Skin epidermis (tissue), 12 donors: ENCODE data around the gene TPH2.

ENCODE experiments used
- H3K27ac ChIP-seq, 21 experiments: fragments of 200-600 bp; sonication (generic) in 11 of 21; one replicate each; pipeline ENCODE4 v1.5.0; 2020; ENCODE audit warnings: mild to moderate bottlenecking in 3 of 21, inconsistent platforms in 2 of 21, moderate library complexity in 2 of 21
- H3K4me3 ChIP-seq, 7 experiments: fragments of 200-600 bp; sonication (generic) in 2 of 7; one replicate each; pipeline ENCODE4 v1.5.0; 2020; ENCODE audit warnings: inconsistent platforms in 2 of 7, mild to moderate bottlenecking in 2 of 7, moderate library complexity in 1 of 7

TPH2 gene

GRCh38 chr12:72025524-72025923, 86.9 kb downstream of the TPH2 start:
- peak overlapping the region in 1 of 21 experiments; percentile 9 for H3K27ac ChIP-seq
- H3K4me3 ChIP-seq: no peak overlapping the region

GRCh38 chr12:72028966-72029365, 90.3 kb downstream of the TPH2 start:
- no peak overlapping the region for H3K4me3 ChIP-seq
- H3K27ac ChIP-seq: no peak overlapping the region

DNA sequence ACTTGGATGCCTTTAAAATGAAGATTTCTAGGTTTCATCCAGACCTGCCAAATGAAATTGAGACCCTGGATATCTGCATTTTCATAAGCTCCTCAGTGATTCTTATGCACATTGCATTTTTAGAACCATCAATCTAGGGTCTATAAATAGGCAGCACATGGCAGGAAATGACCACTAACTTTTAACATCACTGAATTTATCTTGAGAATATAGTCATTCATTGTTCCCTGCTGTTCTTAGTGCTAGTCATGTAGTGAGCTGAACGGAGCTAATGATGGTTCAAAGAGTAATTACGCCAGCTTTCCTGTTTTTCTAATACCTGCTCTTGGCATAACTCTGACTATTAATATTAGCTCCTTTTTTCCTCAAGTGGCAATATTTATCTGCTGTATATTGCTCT, 91.6 kb downstream of the TPH2 start:
- H3K4me3 ChIP-seq: no peak overlapping the region
- no peak overlapping the region for H3K27ac ChIP-seq

DNA sequence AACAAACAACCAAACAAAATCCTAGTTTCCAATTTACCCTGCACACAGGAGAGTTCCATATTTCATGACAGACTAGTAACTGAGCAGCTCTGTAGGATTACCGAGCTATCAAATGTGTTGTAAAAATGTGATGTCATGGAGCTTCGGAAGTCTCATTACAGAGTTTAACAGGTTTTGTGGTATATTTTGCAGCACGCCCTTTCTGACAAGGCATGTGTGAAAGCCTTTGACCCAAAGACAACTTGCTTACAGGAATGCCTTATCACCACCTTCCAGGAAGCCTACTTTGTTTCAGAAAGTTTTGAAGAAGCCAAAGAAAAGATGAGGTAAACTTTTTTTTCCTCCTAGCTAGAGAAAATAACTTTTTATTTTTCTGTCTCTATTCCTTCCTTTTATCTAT, 92.4 kb downstream of the TPH2 start:
- Histone ChIP-seq H3K27ac (no peak overlapping the region), H3K4me3 (no peak overlapping the region)

DNA sequence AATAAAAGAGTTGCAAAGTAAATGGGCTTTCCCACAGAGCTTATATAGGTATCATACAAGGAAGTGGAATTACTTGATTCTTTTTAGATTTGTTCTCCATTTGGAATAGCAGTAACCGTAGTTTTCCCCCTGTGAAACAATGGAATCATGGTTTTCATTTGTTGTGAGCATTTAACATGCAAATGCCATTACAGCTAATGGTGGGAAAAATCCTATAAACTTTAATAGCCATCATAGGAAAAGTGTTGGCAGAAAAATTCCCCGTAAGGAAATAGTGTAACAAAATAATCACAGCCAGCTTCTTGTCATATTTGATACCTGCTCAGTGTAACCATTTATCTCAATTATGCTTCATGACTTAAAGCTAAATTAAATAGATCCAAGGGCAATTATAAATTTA, 95.3 kb downstream of the TPH2 start:
- Histone ChIP-seq H3K4me3 (no peak overlapping the region), H3K27ac (no peak overlapping the region)

DNA sequence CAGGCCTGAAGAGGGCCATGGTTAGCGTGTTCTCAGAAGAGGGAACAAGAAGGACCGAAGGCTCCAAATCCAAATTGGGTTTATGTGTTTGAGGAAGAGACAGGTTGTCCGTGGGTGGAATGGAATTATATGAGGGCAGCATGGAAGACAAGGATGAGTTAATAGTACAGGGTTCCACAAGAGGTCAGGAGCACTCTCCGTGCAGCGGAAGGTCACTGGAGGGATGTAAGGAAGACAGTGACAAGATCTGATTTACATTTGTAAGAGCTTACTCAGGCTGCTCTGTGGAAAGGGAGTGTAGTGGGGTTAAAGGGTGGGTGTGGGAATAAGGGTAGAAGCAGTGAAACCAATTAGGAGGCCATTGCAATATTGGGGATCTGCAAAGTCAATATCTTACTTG, 97.0 kb downstream of the TPH2 start:
- no peak overlapping the region for H3K4me3 ChIP-seq
- no peak overlapping the region for H3K27ac ChIP-seq

GRCh38 chr12:72036393-72036792, 97.7 kb downstream of the TPH2 start:
- H3K27ac ChIP-seq: no peak overlapping the region

DNA sequence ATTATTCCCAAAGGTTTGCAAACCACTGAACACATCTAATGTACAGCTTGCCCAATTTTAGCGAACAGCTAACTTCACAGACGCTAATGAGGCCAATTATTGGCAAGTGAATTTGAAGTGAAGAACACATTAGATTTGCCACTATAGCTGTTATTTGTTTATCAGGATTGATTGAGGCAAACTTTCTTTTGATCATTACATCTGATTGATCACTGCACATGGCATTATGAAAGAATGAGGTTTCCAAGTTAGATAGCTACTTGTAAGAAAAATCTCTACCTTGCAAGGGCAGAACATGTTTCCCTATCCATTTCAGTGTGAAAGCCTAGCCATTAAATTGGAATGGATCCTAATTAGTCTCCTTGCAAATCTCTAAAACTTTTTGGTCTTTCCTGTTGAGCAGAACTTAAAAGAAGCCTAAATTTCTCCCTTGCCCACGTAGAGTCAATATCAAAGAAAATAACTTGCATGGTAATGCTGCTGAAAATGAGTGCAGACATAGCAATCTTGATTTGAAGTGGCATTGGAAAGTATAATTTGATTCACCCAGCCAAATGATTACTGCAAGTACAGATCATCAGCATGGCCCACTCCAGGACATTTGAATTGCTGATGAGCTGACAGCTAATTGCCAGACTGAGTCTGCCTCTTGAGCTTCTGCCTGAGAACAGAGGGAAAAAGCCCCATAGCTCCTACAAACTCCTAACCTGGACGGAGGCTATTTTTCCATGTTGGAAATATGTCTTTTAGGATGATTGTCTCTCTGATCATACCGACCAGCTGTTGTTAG, 98.6 kb downstream of the TPH2 start:
- no peak overlapping the region for H3K27ac ChIP-seq
- H3K4me3 ChIP-seq: no peak overlapping the region

More at GRCh38 chr12:72036393-72036792, 97.7 kb downstream of the TPH2 start:
- H3K4me3 ChIP-seq: no peak overlapping the region

DNA sequence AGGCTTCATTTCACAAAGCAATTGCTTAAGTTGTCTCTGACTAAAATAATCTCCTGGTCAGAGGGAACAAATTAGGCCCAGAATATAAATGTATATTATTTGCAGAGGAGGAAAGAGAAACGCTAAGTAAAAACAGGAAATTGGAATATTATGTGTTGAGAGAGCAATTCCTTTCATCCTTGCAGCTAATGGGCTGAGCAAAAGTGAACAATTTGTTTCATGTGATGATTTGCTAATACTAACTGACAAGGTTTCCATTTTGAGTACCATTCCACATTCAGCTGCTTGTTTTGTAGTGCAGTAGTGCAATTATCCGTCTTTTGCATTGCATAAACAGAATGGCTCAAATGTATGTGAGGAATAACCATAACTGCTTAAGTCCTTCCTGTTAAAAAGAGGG, 103.2 kb downstream of the TPH2 start:
- H3K27ac ChIP-seq: no peak overlapping the region
- H3K4me3 ChIP-seq: no peak overlapping the region

DNA sequence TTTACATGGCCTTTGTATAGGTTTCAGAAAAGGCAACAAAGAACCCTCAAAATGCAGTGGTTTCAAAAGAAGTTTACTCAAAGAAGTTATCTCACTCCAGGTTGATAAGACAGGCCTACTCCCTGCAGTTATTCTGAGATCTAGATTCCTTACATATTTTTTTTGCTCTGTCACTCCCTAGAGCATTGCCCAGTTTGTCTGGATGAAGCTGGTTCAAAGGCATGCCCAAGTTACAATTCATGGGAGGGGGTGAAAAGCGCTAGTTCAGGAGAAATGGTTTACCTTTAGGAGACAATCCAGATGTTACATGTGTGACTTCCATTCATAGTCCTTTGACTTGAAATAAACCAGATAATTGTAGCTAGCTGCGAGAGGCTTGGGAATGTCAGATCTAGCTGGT, 115.0 kb downstream of the TPH2 start:
- no peak overlapping the region for H3K27ac ChIP-seq
- no peak overlapping the region for H3K4me3 ChIP-seq

- Histone ChIP-seq H3K27ac (no peak overlapping the region), H3K4me3 (no peak overlapping the region)
These were observed 115.9 kb downstream of the TPH2 start for GRCh38 chr12:72054511-72054910.

- H3K4me3 ChIP-seq: no peak overlapping the region
- H3K27ac ChIP-seq: no peak overlapping the region
These were observed 118.8 kb downstream of the TPH2 start for GRCh38 chr12:72057330-72057914.

DNA sequence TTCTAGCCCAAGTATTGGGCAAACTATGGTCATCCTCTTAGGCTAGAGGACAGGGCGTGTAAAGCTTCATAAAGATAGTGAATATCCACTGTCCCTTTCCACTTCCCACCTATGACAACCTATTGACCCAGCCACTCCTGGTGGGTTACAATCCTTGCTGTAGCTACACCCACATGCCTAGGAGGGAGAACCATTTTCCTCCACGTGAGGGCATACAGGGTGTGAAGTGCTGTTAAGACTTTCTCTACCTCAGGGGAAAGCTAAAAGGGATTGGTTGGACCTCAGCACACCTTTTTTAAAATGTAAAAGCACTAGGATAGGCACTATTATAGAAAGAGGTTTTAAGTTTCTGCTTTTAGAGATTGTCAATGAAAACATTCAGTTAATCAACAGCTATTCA, 124.4 kb downstream of the TPH2 start:
- Histone ChIP-seq H3K4me3 (no peak overlapping the region), H3K27ac (no peak overlapping the region)

DNA sequence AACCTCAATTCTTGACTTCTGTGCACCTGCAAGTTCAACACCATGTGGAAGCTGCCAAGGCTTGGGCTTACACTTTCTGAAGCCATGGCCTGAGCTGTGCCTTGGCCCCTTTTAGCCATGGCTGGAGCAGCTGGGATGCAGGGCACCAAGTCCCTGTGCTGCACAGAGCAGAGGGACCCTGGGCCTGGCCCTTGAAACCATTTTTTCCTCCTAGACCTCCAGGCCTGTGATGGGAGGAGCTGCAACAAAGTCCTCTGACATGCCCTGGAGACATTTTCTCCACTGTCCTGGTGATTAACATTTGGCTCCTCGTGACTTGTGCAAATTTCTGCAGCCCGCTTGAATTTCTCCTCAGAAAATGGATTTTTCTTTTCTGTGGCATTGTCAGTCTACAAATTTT, 132.4 kb downstream of the TPH2 start:
- Histone ChIP-seq H3K27ac (no peak overlapping the region), H3K4me3 (no peak overlapping the region)

GRCh38 chr12:72072592-72073212, 134.1 kb downstream of the TPH2 start:
- H3K4me3 ChIP-seq: no peak overlapping the region
- peak overlapping the region in 1 of 21 experiments; percentile 47 for H3K27ac ChIP-seq

GRCh38 chr12:72074065-72074464, 135.4 kb downstream of the TPH2 start:
- H3K27ac ChIP-seq: no peak overlapping the region
- H3K4me3 ChIP-seq: no peak overlapping the region

GRCh38 chr12:72074956-72075355, 136.3 kb downstream of the TPH2 start:
- Histone ChIP-seq H3K27ac (no peak overlapping the region), H3K4me3 (no peak overlapping the region)

DNA sequence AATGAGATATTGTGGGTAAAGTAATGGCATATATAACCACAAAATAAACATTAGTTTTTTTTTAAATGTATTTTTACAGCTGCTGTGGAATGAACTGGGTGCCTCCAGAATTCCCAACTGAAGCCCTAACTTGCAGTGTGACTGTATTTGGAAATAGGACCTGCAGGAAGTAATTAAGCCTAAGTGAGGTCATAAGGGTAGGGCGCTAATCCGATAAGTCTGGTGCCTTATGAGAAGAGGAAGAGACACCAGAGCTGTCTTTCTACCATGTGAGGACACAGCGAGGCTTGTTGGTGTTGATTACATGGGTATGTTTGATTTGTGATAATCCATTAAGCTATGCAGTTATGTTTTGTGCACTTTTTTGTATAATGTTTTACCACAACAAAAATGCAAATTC, 136.8 kb downstream of the TPH2 start:
- Histone ChIP-seq H3K27ac (no peak overlapping the region), H3K4me3 (no peak overlapping the region)

GRCh38 chr12:72075891-72076557, 137.4 kb downstream of the TPH2 start:
- Histone ChIP-seq H3K4me3 (no peak overlapping the region), H3K27ac (no peak overlapping the region)

DNA sequence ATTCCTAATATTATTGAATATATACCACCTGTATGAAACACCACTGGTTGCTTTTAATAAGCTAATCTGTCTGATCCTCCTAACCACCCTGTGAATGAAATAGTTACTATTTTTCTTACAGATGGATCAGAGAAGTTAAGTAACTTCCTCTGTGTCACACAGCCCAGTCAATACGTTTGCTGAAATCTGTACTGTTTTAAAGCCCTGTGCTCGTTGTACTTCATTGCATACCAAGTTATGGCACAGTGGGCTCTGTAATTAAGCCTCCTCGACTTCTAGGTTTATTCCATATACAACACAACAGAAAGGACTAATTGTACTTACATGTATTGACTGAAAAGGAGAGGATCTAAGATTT, 137.9 kb downstream of the TPH2 start:
- H3K27ac ChIP-seq: no peak overlapping the region
- H3K4me3 ChIP-seq: no peak overlapping the region
